ENCODE data around the gene SCNN1B.

GRCh38 chr16:23282568-23282967 lies 19.5 kb upstream of the SCNN1B start:
- TF ChIP-seq CTCF (IDR thresholded peaks at IDR 0.05; ENCODE audit: insufficient read depth, low read length) (no peak), POLR2AphosphoS5 (IDR thresholded peaks at IDR 0.05; ENCODE audit: low read depth) (no peak), REST (IDR thresholded peaks at IDR 0.05; ENCODE audit: insufficient replicate concordance, low read depth) (no peak), SPI1 (IDR thresholded peaks at IDR 0.05; ENCODE audit: borderline replicate concordance, low read depth) (no peak), GABPA (IDR thresholded peaks at IDR 0.05; ENCODE audit: low read depth) (no peak)
